PC-3 (cell line): ENCODE results near the gene H2BK1. TPM values are rescaled to one million over a fixed set of nuclear protein-coding genes. Genes with fewer than 3 reads are reported as not detected.

ENCODE experiments used
- ATAC-seq: fragments of 200-7000 bp; cut with Tn5 transposase; 2 replicates; pipeline ENCODE4 v1.9.1; 2020; ENCODE audit warnings: mild to moderate bottlenecking, moderate library complexity
- BruUV-seq: library from RNA; stranded (reverse); fragments of 400-500 nt; replicated peaks from 2 replicates; lab custom pipeline; 2021; lab: Mats Ljungman, UMichigan
- CTCF ChIA-PET: fragments of 300-600 bp; sonication (Branson Sonifier 250); formaldehyde crosslinking; loops from one replicate; lab custom pipeline; 2022; ENCODE audit warnings: antibody characterized with exemption; lab: Charles Lee
- POLR2A ChIA-PET: fragments of 300-600 bp; sonication (Branson Sonifier 250); formaldehyde crosslinking; loops from one replicate; lab custom pipeline; 2022; ENCODE audit warnings: antibody characterized with exemption; ENCODE audit not compliant: unreplicated experiment; lab: Charles Lee
- DNase-seq: peaks from one replicate; pipeline ENCODE4 v3.0.0-alpha.2; 2015
- H2AFZ ChIP-seq: fragments of 300-600 bp; sonication (generic); 2 replicates; pipeline ENCODE4 v1.6.0; 2016; ENCODE audit warnings: antibody characterized with exemption, low read length
- H3F3A ChIP-seq: fragments of 300-600 bp; sonication (generic); one replicate; pipeline ENCODE4 v1.6.0; 2017; ENCODE audit warnings: antibody characterized with exemption, low read length, control low read depth, mild to moderate bottlenecking; ENCODE audit not compliant: unreplicated experiment
- H3K27ac ChIP-seq: fragments of 300-600 bp; sonication (generic); 2 replicates; pipeline ENCODE4 v1.5.1; 2016; ENCODE audit warnings: mild to moderate bottlenecking, low read length
- H3K27me3 ChIP-seq: fragments of 300-600 bp; sonication (generic); 2 replicates; pipeline ENCODE4 v1.6.1; 2016; ENCODE audit warnings: low read length, mixed read lengths
- H3K36me3 ChIP-seq: fragments of 300-600 bp; sonication (generic); 2 replicates; pipeline ENCODE4 v1.6.1; 2016; ENCODE audit warnings: low read depth, mixed run types, low read length, mixed read lengths
- H3K4me1 ChIP-seq: fragments of 300-600 bp; sonication (generic); 2 replicates; pipeline ENCODE4 v1.5.1; 2016; ENCODE audit warnings: low read length; ENCODE audit not compliant: insufficient read depth
- H3K4me2 ChIP-seq: fragments of 300-600 bp; sonication (generic); 2 replicates; pipeline ENCODE4 v1.6.0; 2016; ENCODE audit warnings: low read length
- H3K4me3 ChIP-seq: fragments of 300-600 bp; sonication (generic); 2 replicates; pipeline ENCODE4 v1.5.1; 2016; ENCODE audit warnings: mild to moderate bottlenecking, low read length, mixed read lengths
- H3K79me2 ChIP-seq: fragments of 300-600 bp; sonication (generic); 2 replicates; pipeline ENCODE4 v1.6.1; 2017; ENCODE audit warnings: low read length, mixed read lengths
- H3K9ac ChIP-seq: fragments of 300-600 bp; sonication (generic); 2 replicates; pipeline ENCODE4 v1.6.0; 2016; ENCODE audit warnings: mild to moderate bottlenecking, low read length
- H3K9me2 ChIP-seq: fragments of 300-600 bp; sonication (generic); replicated peaks from 2 replicates; pipeline ENCODE4 v1.6.1; 2016; ENCODE audit warnings: mixed run types, low read length, mixed read lengths
- H3K9me3 ChIP-seq: fragments of 300-600 bp; sonication (generic); 2 replicates; pipeline ENCODE4 v1.6.1; 2016; ENCODE audit warnings: low read length, mixed read lengths
- H4K20me1 ChIP-seq: fragments of 300-600 bp; sonication (generic); 2 replicates; pipeline ENCODE4 v1.6.1; 2016; ENCODE audit warnings: low read length, mixed read lengths
- EZH2 ChIP-seq: fragments of 300-600 bp; sonication (generic); IDR thresholded peaks from one replicate; pipeline ENCODE4 v1.6.1; 2017; ENCODE audit warnings: antibody characterized with exemption, mild to moderate bottlenecking, low read length; ENCODE audit not compliant: unreplicated experiment
- EZH2phosphoT487 ChIP-seq: fragments of 300-600 bp; sonication (generic); IDR thresholded peaks from 2 replicates; pipeline ENCODE4 v1.6.1; 2018; ENCODE audit warnings: mild to moderate bottlenecking, antibody characterized with exemption, low read length, borderline replicate concordance
- intact Hi-C: fragments of 100-400 bp; cut with micrococcal nuclease; formaldehyde crosslinking; loops from 2 replicates; pipeline ENCODE4 v1.9.0; 2023
- total RNA-seq: library from RNA; depleted of rRNA; stranded (reverse); fragments of >200 nt; gene quantifications from 2 replicates; pipeline ENCODE4 v1.2.3, GENCODE V29; 2014
- TF ChIP-seq, protein P1 (sequence below): fragments of 300-600 bp; sonication (generic); conservative IDR thresholded peaks from 2 replicates; pipeline ENCODE4 v1.5.1; 2017; ENCODE audit warnings: antibody characterized with exemption, low read depth, mild to moderate bottlenecking, low read length

The H2BK1 gene
- total RNA-seq, 1 experiment from 2014 or later, result not detected

DNA sequence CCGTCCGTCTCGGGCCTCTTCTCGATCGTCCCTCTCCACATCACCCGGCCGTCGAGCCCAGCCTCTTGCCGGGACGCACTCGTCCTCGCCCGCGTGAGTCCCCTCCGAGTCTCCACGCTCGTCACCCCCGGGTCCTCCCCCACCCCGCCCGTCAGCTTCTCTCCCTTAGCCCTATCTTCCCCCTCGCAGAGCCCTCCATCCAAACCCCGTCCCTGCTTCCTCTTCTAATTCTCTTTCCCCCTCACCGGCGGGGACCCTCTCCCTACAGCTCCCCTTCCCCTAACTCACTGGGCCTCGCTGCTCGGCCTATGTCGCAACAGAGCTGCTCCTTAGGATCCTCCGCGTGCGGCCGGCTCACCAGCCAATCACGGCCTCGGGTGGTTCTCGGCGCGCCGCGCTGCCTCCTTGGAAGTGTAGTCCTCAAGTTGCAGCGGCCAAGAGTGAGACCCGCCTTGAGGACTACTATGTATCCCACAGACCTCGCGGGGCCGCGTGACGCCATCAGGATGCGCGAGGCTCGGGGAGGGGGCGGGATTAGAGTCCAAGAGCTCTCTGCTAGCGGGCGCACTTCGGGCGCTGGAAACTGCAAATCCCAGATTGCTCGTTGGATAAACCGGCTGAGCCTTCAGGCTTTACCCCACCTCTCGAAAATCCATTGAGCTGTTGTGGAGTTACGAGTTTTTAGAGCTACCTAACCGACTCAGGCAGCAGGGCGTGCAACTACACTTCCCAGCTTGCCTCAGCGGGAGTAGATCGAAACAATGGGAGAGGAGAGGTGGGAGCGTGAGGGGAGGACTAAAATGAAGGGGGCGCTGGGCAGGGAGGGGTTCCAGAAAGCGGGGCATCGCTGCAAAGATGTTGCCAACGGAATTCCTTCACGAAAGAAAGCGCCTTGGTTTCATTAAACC, 16.8 kb upstream of the H2BK1 start, which contains the start of gene ABCF2:
Gene ABCF2 (minus strand): TSS at position 331 of the 908 bp plus-strand sequence. CDS start 747 bp downstream, outside the sequence.
- no peaks in the 10 kb centered on the region for H3F3A ChIP-seq
- no peaks in the 10 kb centered on the region for H3K9me2 ChIP-seq
- peaks cover 35% of the 10 kb centered on the region for H3K4me1 ChIP-seq
- CTCF ChIA-PET, result interaction anchor here (0.5 to 0.8 kb wide), 7 partner anchors 14 to 1942 kb away, joined by 3 to 10 read pairs (median 3); no protein-coding TSS in a partner anchor
- peak; percentile 98 for ATAC-seq
- H3K9ac ChIP-seq, result peak within 1 kb of the TSS; percentile 94
- peak within 1 kb of the TSS; percentile 92 for H3K4me3 ChIP-seq
- TF ChIP-seq, protein P1, sequence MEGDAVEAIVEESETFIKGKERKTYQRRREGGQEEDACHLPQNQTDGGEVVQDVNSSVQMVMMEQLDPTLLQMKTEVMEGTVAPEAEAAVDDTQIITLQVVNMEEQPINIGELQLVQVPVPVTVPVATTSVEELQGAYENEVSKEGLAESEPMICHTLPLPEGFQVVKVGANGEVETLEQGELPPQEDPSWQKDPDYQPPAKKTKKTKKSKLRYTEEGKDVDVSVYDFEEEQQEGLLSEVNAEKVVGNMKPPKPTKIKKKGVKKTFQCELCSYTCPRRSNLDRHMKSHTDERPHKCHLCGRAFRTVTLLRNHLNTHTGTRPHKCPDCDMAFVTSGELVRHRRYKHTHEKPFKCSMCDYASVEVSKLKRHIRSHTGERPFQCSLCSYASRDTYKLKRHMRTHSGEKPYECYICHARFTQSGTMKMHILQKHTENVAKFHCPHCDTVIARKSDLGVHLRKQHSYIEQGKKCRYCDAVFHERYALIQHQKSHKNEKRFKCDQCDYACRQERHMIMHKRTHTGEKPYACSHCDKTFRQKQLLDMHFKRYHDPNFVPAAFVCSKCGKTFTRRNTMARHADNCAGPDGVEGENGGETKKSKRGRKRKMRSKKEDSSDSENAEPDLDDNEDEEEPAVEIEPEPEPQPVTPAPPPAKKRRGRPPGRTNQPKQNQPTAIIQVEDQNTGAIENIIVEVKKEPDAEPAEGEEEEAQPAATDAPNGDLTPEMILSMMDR, result no peak
- TF ChIP-seq EZH2 (no peak), EZH2phosphoT487 (no peak)
- peak within 1 kb of the TSS; percentile 94 for H2AFZ ChIP-seq
- no peaks in the 10 kb centered on the region for H3K27me3 ChIP-seq
- peaks cover 29% of the 10 kb centered on the region for H3K36me3 ChIP-seq
- no peaks in the 10 kb centered on the region for H4K20me1 ChIP-seq
- H3K9me3 ChIP-seq, result no peaks in the 10 kb centered on the region
- H3K4me2 ChIP-seq, result peak within 1 kb of the TSS; percentile 97
- H3K79me2 ChIP-seq, result peaks cover 28% of the 10 kb centered on the region
- BruUV-seq, result no TSS peak
- intact Hi-C loops, result no loop called here
- peak within 1 kb of the TSS; percentile 43 for H3K27ac ChIP-seq
- POLR2A ChIA-PET, result interaction anchor here (0.6 to 0.9 kb wide), 3 partner anchors 19 to 98 kb away, joined by 3 to 6 read pairs (median 4); no protein-coding TSS in a partner anchor
- DNase-seq, result peak; percentile 98

DNA sequence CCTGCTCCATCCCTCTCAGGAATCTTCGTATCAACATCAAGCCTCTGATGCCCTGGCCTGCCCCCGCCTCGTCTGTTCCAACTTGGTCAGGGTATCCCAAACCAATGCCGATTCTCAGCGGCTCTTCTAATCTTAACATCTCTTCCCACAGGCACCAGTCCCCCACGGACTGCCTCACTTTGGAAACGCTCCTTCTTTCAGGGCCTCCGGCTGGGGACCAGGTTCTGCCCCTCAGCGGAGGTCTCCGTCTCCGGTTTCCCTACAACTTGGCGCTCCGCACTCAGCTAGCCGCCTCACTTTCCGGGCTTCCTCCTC, 16.2 kb upstream of the H2BK1 start:
- ATAC-seq (peak; percentile 1; the same call in 1 of the 2 replicates), DNase-seq (no peak)
- Histone ChIP-seq H3F3A (no peaks in the 10 kb centered on the region), H3K9me2 (no peaks in the 10 kb centered on the region), H3K27me3 (no peaks in the 10 kb centered on the region), H3K36me3 (peaks cover 33% of the 10 kb centered on the region), H2AFZ (peak overlapping the region; percentile 81), H3K4me3 (peak overlapping the region; percentile 92), H3K79me2 (peaks cover 28% of the 10 kb centered on the region), H3K9ac (peak overlapping the region; percentile 94), H4K20me1 (no peaks in the 10 kb centered on the region), H3K4me2 (peak overlapping the region; percentile 97), H3K9me3 (no peaks in the 10 kb centered on the region), H3K27ac (no peak overlapping the region), H3K4me1 (peaks cover 30% of the 10 kb centered on the region)
- ChIA-PET POLR2A (no interaction called here), CTCF (no interaction called here)
- intact Hi-C loops, result no loop called here
- TSS peak; percentile 31 for BruUV-seq
- TF ChIP-seq EZH2phosphoT487, result no peak
- TF ChIP-seq, protein P1, result no peak
